Heart right ventricle (tissue), 16 donors: ENCODE data around the gene DOCK3. TPM values are rescaled to one million over a fixed set of nuclear protein-coding genes. Genes with fewer than 3 reads are reported as not detected.

Source experiments
- ATAC-seq, 8 donors: fragments of 200-7000 bp; cut with Tn5 transposase; one replicate each; pipeline ENCODE4 v1.9.1; 2020; ENCODE audit warnings: mild to moderate bottlenecking in 8 of 8, moderate library complexity in 8 of 8, moderate number of reproducible peaks in 1 of 8
- DNase-seq, 2 donors: peaks; one replicate each; pipeline ENCODE4 v3.0.0-alpha.2; 2020
- H3K27ac ChIP-seq, 10 donors: fragments of 200-600 bp; sonication (generic) in 2 of 10; one replicate each; pipeline versions ENCODE4 v1.5.0 to v1.8.0; 2020 to 2022; ENCODE audit warnings: mild to moderate bottlenecking in 3 of 10
- H3K27me3 ChIP-seq, 7 donors: fragments of 200-600 bp; one replicate each; pipeline ENCODE4 v1.8.0; 2021 to 2022; ENCODE audit warnings: mild to moderate bottlenecking in 2 of 7
- H3K36me3 ChIP-seq, 9 donors: fragments of 200-600 bp; sonication (generic) in 1 of 9; one replicate each; pipeline versions ENCODE4 v1.5.0 to v1.8.0; 2020 to 2022; ENCODE audit warnings: mild to moderate bottlenecking in 2 of 9
- H3K4me1 ChIP-seq, 9 donors: fragments of 200-600 bp; sonication (generic) in 1 of 9; one replicate each; pipeline versions ENCODE4 v1.5.0 to v1.8.0; 2020 to 2022; ENCODE audit warnings: mild to moderate bottlenecking in 4 of 9
- H3K4me3 ChIP-seq, 10 donors: fragments of 200-600 bp; sonication (generic) in 2 of 10; one replicate each; pipeline versions ENCODE4 v1.5.0 to v1.8.0; 2020 to 2022; ENCODE audit warnings: mild to moderate bottlenecking in 7 of 10, moderate library complexity in 2 of 10
- H3K9me3 ChIP-seq, 11 donors: fragments of 200-600 bp in 10 of 11; sonication (generic) in 2 of 11; one replicate each; pipeline versions ENCODE4 v1.5.0 to v1.8.0; 2013 to 2022; ENCODE audit warnings: mild to moderate bottlenecking in 2 of 11, control low read depth in 1 of 11, moderate library complexity in 1 of 11
- CTCF ChIP-seq, 9 donors: fragments of 200-600 bp; sonication (generic) in 2 of 9; IDR thresholded peaks; one replicate each; pipeline versions ENCODE4 v1.5.0 to v1.8.0; 2021 to 2022; ENCODE audit warnings: antibody characterized with exemption in 9 of 9, mild to moderate bottlenecking in 5 of 9, moderate library complexity in 1 of 9
- WGBS, 2 donors: extraction: QIAGEN DNeasy Blood & Tissue Kit; methylation state at CpG; one replicate each; pipeline ENCODE4 v1.1.7; 2013; ENCODE audit warnings: inconsistent platforms in 1 of 2; 5-methylcytosine and 5-hydroxymethylcytosine counted together
- intact Hi-C, 10 donors: fragments of 100-400 bp; cut with DNase I; formaldehyde crosslinking; loops; one replicate each; pipeline versions ENCODE4 v1.11.1 to v1.14.2; 2022
- polyA plus RNA-seq, 2 donors: library from polyadenylated mRNA; stranded (reverse); fragments of 200-250 nt; gene quantifications; one replicate each; pipeline ENCODE4 v1.2.3, GENCODE V29; 2013
- total RNA-seq, 10 donors: library from RNA; stranded (reverse); fragmentation: NEBNext Ultra II Directional in 3 of 10; extraction: Animal tissue kit (Norgen Biotek cat#: 25700) in 3 of 10; gene quantifications; one replicate each; pipeline versions ENCODE4 v1.2.1 to v1.2.4, GENCODE V29; 2021 to 2023
- donor health status: Arrhythmogenic right ventricular cardiomyopathy.
- donor health status: ischemic (EF 13 %, LVEDD 7.1; RV severe dilation, severe dysfunction).
- donor health status: healthy with polysubstance abuse.
- donor health status: DM: no; HTN: yes; CAD: no.
- donor health status: DM: no; HTN: no; CAD: no.
- donor health status: ischemic (EF 25% LVEDD 6.9; RV normal size, moderate dysfunction).
- donor health status: ischemic (EF 25% LVEDD 5.7; RV mildly dilated, moderate dysfunction).
- donor health status: healthy.
- donor health status: DM: yes; HTN: yes; CAD: no.
- donor health status: Ischemic cardiomyopathy.
- donor health status: ischemic (EF 35%, LVEDD 5.7; RV mildly dilated, moderate dysfunction).
- donor health status: nonischemic (EF 11% LVEDD 7.7; RV severe dilation, severe dysfunction).
- donor health status: DM: yes; HTN: yes; CAD: no.
- donor health status: PGD.
- donor health status: ischemic (EF 29% LVEDD 5.4; RV normal size, mild dysfunction).
- donor health status: nonischemic (EF 23%, LVEDD 6.1; RV moderate dilation, normal function).

DOCK3 gene
- total and polyA plus RNA-seq, 12 donors, result 1.2 to 6.6 (median 4.7) TPM

GRCh38 chr3:50632450-50632849 is 42.3 kb upstream of the DOCK3 start:
- TF ChIP-seq CTCF (IDR thresholded peaks at IDR 0.05), result no peak
- no peak overlapping the region for H3K4me3 ChIP-seq
- peaks cover 8 to 90% (median 65%) of the 10 kb centered on the region in 9 donors for H3K4me1 ChIP-seq
- intact Hi-C loops, result no loop called here
- no peak for DNase-seq
- H3K36me3 ChIP-seq, result peaks cover 0 to 15% (median 0%) of the 10 kb centered on the region in 9 donors
- no peak for ATAC-seq
- no peaks in the 10 kb centered on the region for H3K9me3 ChIP-seq
- H3K27ac ChIP-seq, result peak overlapping the region in 5 of 10 donors; percentile 28 to 70 (median 43)
- WGBS, 2 donors, result 25 to 34% methylated on average over 5 of the region's 5 CpGs
- H3K27me3 ChIP-seq, result no peaks in the 10 kb centered on the region

GRCh38 chr3:50633230-50633790 is 41.4 kb upstream of the DOCK3 start:
- intact Hi-C loops, result no loop called here
- DNase-seq (no peak), ATAC-seq (no peak)
- WGBS, 2 donors, result 66 to 67% methylated on average over 5 of the region's 5 CpGs
- no peak for TF ChIP-seq CTCF (IDR thresholded peaks at IDR 0.05)
- peaks cover 6 to 90% (median 67%) of the 10 kb centered on the region in 9 donors for H3K4me1 ChIP-seq
- no peak overlapping the region for H3K4me3 ChIP-seq
- peak overlapping the region in 2 of 10 donors; percentile 14 to 36 for H3K27ac ChIP-seq
- H3K36me3 ChIP-seq, result peaks cover 0 to 15% (median 0%) of the 10 kb centered on the region in 9 donors
- H3K9me3 ChIP-seq, result no peaks in the 10 kb centered on the region
- no peaks in the 10 kb centered on the region for H3K27me3 ChIP-seq

GRCh38 chr3:50635066-50635465 is 39.7 kb upstream of the DOCK3 start:
- H3K36me3 ChIP-seq, result peaks cover 0 to 24% (median 0%) of the 10 kb centered on the region in 9 donors
- TF ChIP-seq CTCF (IDR thresholded peaks at IDR 0.05), result no peak
- no peak overlapping the region for H3K27ac ChIP-seq
- H3K4me1 ChIP-seq, result peaks cover 10 to 89% (median 70%) of the 10 kb centered on the region in 9 donors
- H3K4me3 ChIP-seq, result no peak overlapping the region
- intact Hi-C loops, result no loop called here
- ATAC-seq (no peak), DNase-seq (no peak)
- no peaks in the 10 kb centered on the region for H3K27me3 ChIP-seq
- H3K9me3 ChIP-seq, result no peaks in the 10 kb centered on the region

- H3K27me3 ChIP-seq, result no peaks in the 10 kb centered on the region
- no peak for DNase-seq
- intact Hi-C loops, result no loop called here
- peak in 2 of 8 donors; percentile 7 to 15 for ATAC-seq
- H3K27ac ChIP-seq, result peak overlapping the region in 9 of 10 donors; percentile 6 to 76 (median 56)
- H3K36me3 ChIP-seq, result peaks cover 0 to 35% (median 7%) of the 10 kb centered on the region in 9 donors
- peaks cover 10 to 74% (median 55%) of the 10 kb centered on the region in 9 donors for H3K4me1 ChIP-seq
- TF ChIP-seq CTCF (IDR thresholded peaks at IDR 0.05), result no peak
- no peak overlapping the region for H3K4me3 ChIP-seq
- H3K9me3 ChIP-seq, result no peaks in the 10 kb centered on the region
- 66 to 75% methylated on average over 4 of the region's 4 CpGs for WGBS, 2 donors
Observed at GRCh38 chr3:50637011-50637410, 37.7 kb upstream of the DOCK3 start.
